MM.1S (cell line): ENCODE measurements around the gene RPS6KA2.

Experiments
- EZH2 ChIP-seq: fragments of 300-600 bp; sonication (generic); optimal IDR thresholded peaks from 2 replicates; pipeline ENCODE3; 2017; ENCODE audit warnings: low read depth, mild to moderate bottlenecking, antibody characterized with exemption, low read length, mixed read lengths
- TF ChIP-seq, protein P1 (sequence below): fragments of 300-600 bp; sonication (generic); IDR thresholded peaks from 2 replicates; pipeline ENCODE4 v1.5.1; 2016; ENCODE audit warnings: antibody characterized with exemption, low read length, mixed read lengths

- no peak for TF ChIP-seq EZH2
- TF ChIP-seq, protein P1, sequence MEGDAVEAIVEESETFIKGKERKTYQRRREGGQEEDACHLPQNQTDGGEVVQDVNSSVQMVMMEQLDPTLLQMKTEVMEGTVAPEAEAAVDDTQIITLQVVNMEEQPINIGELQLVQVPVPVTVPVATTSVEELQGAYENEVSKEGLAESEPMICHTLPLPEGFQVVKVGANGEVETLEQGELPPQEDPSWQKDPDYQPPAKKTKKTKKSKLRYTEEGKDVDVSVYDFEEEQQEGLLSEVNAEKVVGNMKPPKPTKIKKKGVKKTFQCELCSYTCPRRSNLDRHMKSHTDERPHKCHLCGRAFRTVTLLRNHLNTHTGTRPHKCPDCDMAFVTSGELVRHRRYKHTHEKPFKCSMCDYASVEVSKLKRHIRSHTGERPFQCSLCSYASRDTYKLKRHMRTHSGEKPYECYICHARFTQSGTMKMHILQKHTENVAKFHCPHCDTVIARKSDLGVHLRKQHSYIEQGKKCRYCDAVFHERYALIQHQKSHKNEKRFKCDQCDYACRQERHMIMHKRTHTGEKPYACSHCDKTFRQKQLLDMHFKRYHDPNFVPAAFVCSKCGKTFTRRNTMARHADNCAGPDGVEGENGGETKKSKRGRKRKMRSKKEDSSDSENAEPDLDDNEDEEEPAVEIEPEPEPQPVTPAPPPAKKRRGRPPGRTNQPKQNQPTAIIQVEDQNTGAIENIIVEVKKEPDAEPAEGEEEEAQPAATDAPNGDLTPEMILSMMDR = no peak
Observed at GRCh38 chr6:166433096-166433495, 194.0 kb downstream of the RPS6KA2 start.
